Inflammatory macrophage treated with lipopolysaccharide for 4 hours (primary cell): Measurements from ENCODE around the gene IAH1.
"Not testable (repeated sequence)": the region's sequence is repeated elsewhere in the genome, so short reads cannot be mapped to it uniquely, and the experiment has no call there.

Experiments used
- DNase-seq: peaks from one replicate; pipeline ENCODE4 v3.0.0-alpha.2; 2020

The IAH1 gene

DNA sequence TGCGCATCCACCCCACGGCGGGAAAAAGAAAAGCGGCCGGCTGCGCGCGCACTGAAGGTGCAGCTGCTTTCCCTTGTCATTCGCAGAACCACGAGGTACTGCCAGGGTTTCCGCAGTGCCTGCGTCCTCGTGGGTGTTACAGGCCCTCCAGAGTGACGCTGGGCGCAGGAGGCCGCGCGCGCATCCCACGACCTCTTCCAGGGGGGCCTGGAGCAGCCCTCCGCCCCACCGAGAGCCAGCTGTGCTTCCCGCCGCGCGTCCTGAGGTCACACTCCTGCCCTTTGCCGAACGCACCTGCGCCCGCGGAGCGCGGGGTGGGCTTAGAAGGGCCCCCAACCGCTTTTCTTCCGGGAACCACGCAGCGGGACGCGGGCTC, 378 bp upstream of the IAH1 start:
- peak; percentile 47 for DNase-seq

- no peak for DNase-seq
Observed at GRCh38 chr2:9477914-9478313, 3.6 kb downstream of the IAH1 start.

- no peak for DNase-seq
Observed at GRCh38 chr2:9478526-9478925, 4.2 kb downstream of the IAH1 start.

- no peak for DNase-seq
Observed at GRCh38 chr2:9480157-9480556, 5.8 kb downstream of the IAH1 start.

DNA sequence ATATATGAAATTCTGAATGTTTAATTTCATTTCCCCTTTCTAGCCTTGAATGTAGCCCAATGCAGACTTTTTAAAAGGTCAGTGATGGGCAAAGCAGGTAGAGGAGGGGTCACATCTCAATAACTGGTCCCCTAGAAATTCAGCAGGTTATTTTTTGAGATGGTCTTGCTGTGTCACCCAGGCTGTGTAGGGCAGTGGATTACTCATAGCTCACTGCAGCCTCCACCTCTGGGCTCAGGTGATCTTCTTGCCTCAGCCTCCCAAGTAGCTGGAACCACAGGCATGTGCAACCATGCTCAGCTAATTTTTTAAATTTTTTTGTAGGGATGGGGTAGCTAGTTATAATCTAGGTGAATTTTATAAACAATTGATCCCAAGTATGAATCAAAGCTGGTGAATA, 8.8 kb downstream of the IAH1 start:
- no peak for DNase-seq

- DNase-seq: no peak
Observed at GRCh38 chr2:9484533-9484932, 10.2 kb downstream of the IAH1 start.

- no peak for DNase-seq
Observed at GRCh38 chr2:9488583-9489547, 14.5 kb downstream of the IAH1 start.

DNA sequence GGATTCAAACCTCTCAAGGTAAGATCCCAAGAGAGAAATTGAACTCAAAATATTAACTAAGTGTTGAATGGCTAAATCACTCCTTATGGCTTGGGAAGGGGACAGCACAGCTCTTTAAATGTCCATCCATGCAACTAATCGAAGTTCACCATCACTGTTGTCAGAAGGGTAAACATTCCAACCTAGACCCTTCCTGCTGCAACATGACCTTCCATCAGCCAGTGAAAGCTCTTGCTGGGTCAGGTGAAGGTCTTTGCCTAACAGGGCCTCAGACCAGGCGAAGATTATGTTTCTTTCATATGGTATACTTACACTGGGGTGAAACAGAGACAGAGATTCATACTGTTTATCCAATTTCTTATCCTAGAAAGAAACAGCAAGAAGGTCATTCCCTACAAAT, 16.4 kb downstream of the IAH1 start:
- no peak for DNase-seq

DNA sequence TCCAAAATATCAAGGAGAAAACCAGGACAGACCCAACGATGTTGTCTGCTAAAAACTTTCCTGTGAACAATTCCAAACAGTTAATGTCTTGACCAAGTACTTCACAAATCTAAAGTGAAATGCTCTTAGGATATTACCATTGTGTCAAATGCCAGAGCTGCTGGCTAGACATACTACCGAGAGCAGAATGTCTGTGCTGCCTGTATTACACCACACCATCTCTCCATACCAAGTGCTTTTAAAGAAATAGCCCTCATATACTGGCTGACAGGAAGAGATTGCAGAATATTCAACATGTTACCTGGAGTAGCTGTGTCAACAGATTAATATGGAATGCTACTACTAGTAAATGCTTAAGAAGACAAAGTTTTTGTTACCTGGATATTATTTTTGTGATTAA, 18.6 kb downstream of the IAH1 start:
- no peak for DNase-seq

DNA sequence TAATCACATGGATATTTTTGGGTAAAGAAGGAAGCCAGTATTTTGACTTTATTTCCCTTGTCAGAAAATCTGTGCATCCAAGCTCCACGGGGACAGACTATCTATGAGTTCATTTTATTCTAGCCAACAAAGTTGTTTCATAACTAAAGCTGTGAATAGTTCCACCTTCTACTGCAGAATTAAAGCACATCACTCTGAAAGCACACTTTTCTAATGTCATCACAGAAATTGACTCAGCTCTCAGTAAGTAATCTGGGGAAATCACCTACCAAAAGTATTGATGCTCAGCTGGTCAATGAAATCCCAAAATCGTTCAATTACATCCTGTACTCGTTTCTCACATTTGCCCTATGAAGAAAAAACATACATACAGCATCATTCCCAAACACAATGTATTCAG, 19.1 kb downstream of the IAH1 start:
- no peak for DNase-seq

GRCh38 chr2:9494081-9494480, 19.7 kb downstream of the IAH1 start:
- no peak for DNase-seq

GRCh38 chr2:9497017-9497416, 22.7 kb downstream of the IAH1 start:
- DNase-seq: no peak

DNA sequence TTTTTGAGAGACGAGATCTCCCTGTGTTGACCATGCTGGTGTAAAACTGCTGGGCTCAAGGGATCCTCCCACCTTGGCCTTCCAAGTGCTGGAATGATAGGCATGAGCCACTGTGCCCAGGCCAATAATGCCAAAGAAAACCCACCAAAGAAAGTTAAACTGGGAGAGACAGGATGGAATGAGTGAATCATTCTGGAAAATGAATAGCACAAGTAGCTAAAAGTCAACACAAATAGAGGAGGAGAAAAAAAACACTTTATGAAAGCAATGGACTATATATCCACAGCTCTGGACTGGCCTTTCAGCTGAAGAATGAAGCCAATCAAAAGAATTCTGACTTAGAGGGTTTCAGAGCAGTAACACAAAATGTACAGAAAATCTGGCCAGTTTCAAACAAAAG, 23.9 kb downstream of the IAH1 start:
- no peak for DNase-seq

DNA sequence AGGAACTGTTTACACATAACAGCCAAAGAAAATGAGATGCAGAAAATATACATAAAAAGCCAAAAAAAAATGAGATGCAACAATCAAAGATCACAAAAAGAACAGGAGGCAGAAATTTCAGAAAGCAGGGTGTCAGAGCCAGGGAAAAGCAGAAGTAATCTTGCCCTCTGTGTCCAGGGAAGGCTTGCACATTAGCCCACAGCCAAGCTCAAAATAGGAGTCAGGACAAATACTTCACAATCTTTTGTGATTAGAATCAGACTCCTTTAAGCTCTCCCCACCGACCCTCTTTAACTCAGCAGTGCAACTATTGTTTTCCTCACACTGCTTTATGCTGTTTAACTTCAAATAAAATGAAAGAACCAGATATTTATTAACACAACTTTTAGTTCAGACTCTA, 34.6 kb downstream of the IAH1 start:
- DNase-seq: peak; percentile 22

- DNase-seq: not testable (repeated sequence)
Observed at GRCh38 chr2:9513946-9514345, 39.6 kb downstream of the IAH1 start.

GRCh38 chr2:9517118-9517782, 42.9 kb downstream of the IAH1 start:
- DNase-seq: no peak

DNA sequence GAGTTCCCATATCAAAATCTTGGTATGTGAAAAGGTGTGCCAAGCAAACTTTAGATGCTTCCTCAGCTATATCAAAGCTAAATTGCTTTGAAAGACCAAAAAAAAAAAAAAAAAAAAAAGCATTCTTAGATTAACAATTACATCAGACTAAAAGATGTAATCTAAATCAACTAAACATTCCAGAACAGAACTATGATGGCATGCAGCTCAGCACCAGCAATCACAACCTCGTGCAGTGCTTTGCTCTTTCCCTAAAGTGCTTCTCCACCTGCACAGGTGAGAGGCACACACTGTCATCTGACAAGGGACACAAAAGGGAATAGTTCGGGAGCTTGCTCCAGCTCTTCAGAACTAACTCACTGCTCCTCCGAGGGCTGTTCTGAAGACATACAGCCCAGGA, 43.8 kb downstream of the IAH1 start:
- no peak for DNase-seq

GRCh38 chr2:9518780-9519179, 44.4 kb downstream of the IAH1 start:
- no peak for DNase-seq

GRCh38 chr2:9519250-9519649, 44.9 kb downstream of the IAH1 start:
- DNase-seq: peak; percentile 34

- peak; percentile 34 for DNase-seq
Observed at GRCh38 chr2:9524291-9524690, 49.9 kb downstream of the IAH1 start.

GRCh38 chr2:9525266-9525665, 50.9 kb downstream of the IAH1 start:
- DNase-seq: no peak

DNA sequence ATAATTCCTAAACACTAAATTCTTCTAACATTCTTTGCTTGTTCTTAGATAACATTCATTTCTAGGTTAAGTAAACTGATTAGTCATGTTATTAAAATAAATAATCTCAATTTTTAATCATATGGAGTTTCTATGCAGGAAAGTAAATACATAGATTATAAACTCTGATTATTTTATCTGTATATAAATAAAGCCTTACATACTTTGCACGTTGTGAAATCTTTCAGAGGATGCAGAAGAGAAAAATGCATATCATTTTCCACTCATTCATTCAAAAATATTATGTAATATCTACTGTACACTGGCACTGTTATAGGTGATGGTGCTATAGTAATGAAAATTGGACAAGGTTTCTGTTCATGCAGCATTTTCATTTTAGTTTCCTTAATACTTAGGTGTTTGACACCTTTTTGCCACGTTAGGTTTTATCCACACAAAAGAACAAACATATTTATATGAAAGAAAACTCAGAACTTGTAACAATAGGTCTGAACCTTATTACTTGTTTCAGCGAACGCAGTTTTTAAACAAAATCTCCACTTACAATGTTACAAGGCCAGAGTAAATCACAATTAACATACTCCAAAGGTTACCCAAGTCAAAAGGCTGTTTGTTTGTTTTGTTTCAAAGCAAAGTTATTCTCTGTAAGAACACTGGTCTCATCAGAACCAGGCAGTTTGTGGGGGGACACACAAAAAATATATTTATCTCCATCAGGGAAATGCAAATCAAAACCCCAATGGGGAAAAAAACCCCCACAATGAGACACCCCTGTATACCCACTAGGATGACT, 53.8 kb downstream of the IAH1 start:
- DNase-seq: no peak

DNA sequence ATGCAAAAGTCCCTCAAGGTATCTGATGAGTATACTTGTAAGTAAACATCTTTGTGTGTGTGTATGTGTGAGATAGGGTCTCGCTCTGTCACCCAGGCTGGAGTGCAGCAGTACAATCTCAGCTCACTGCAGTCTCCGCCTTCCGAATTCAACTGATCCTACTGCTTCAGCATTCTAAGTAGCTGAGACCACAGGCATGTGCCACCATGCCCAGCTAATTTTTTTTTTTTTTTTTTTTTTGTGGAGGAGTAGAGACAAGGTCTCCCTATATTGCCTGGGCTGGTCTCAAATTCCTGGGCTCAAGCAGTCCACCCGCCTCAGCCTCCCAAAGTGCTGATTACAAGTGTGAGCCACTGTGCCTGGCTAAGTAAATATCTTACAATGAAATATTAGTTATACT, 58.1 kb downstream of the IAH1 start:
- DNase-seq: no peak

GRCh38 chr2:9533663-9534062, 59.3 kb downstream of the IAH1 start:
- DNase-seq: no peak
